Measurements from ENCODE around the gene HEPN1.

Gene HEPN1

GRCh38 chr11:124896821-124897391, 22.1 kb upstream of the HEPN1 start:
- DNase-seq (ENCODE audit: insufficient read length, low spot score) (no peak), FAIRE-seq (no peak)
- TF ChIP-seq POLR2AphosphoS5 (IDR thresholded peaks at IDR 0.05; ENCODE audit: low read depth, low read length) (no peak), PAX5 (IDR thresholded peaks at IDR 0.05; ENCODE audit: insufficient read depth, low read length, severe bottlenecking) (no peak), POLR2A (IDR thresholded peaks at IDR 0.05; ENCODE audit: low read depth, low read length) (no peak), TAF1 (IDR thresholded peaks at IDR 0.05; ENCODE audit: low read depth, low read length) (no peak), SPI1 (IDR thresholded peaks at IDR 0.05; ENCODE audit: low read depth, low read length) (no peak), POU2F2 (IDR thresholded peaks at IDR 0.05; ENCODE audit: low read depth, low read length) (no peak)

- no peak for TF ChIP-seq SPI1 (IDR thresholded peaks at IDR 0.05; ENCODE audit: low read depth, low read length)
- no peak for TF ChIP-seq POU2F2 (IDR thresholded peaks at IDR 0.05; ENCODE audit: low read depth, low read length)
- no peak for TF ChIP-seq POLR2A (IDR thresholded peaks at IDR 0.05; ENCODE audit: low read depth, low read length)
- FAIRE-seq (no peak), DNase-seq (ENCODE audit: insufficient read length, low spot score) (no peak)
Observed at GRCh38 chr11:124897674-124898262, 21.3 kb upstream of the HEPN1 start, which contains the start of gene ROBO4. Gene ROBO4, minus strand, starts transcription at chr11:124897865. Its CDS starts 70 bp downstream, at chr11:124897795.

- TF ChIP-seq POLR2AphosphoS5 (IDR thresholded peaks at IDR 0.05; ENCODE audit: low read depth, low read length) (no peak), PAX5 (IDR thresholded peaks at IDR 0.05; ENCODE audit: insufficient read depth, low read length, severe bottlenecking) (no peak), SPI1 (IDR thresholded peaks at IDR 0.05; ENCODE audit: low read depth, low read length) (no peak), POU2F2 (IDR thresholded peaks at IDR 0.05; ENCODE audit: low read depth, low read length) (no peak), POLR2A (IDR thresholded peaks at IDR 0.05; ENCODE audit: low read depth, low read length) (no peak), TAF1 (IDR thresholded peaks at IDR 0.05; ENCODE audit: low read depth, low read length) (no peak)
- FAIRE-seq (no peak), DNase-seq (ENCODE audit: insufficient read length, low spot score) (no peak)
Observed at GRCh38 chr11:124898263-124898680, 20.8 kb upstream of the HEPN1 start.

- FAIRE-seq (no peak), DNase-seq (ENCODE audit: insufficient read length, low spot score) (no peak)
- TF ChIP-seq POLR2AphosphoS5 (IDR thresholded peaks at IDR 0.05; ENCODE audit: low read depth, low read length): no peak
- no peak for TF ChIP-seq POLR2A (IDR thresholded peaks at IDR 0.05; ENCODE audit: low read depth, low read length)
- TF ChIP-seq PAX5 (IDR thresholded peaks at IDR 0.05; ENCODE audit: insufficient read depth, low read length, severe bottlenecking): no peak
- no peak for TF ChIP-seq POU2F2 (IDR thresholded peaks at IDR 0.05; ENCODE audit: low read depth, low read length)
- TF ChIP-seq SPI1 (IDR thresholded peaks at IDR 0.05; ENCODE audit: low read depth, low read length): no peak
- TF ChIP-seq TAF1 (IDR thresholded peaks at IDR 0.05; ENCODE audit: low read depth, low read length): no peak
Observed at GRCh38 chr11:124898711-124899110, 20.3 kb upstream of the HEPN1 start.

GRCh38 chr11:124899383-124900145, 19.5 kb upstream of the HEPN1 start:
- DNase-seq (ENCODE audit: insufficient read length, low spot score) (no peak), FAIRE-seq (no peak)

GRCh38 chr11:124900464-124900863, 18.6 kb upstream of the HEPN1 start:
- DNase-seq (ENCODE audit: insufficient read length, low spot score) (no peak), FAIRE-seq (no peak)
- TF ChIP-seq TAF1 (IDR thresholded peaks at IDR 0.05; ENCODE audit: low read depth, low read length) (no peak), POLR2A (IDR thresholded peaks at IDR 0.05; ENCODE audit: low read depth, low read length) (no peak), SPI1 (IDR thresholded peaks at IDR 0.05; ENCODE audit: low read depth, low read length) (no peak), POU2F2 (IDR thresholded peaks at IDR 0.05; ENCODE audit: low read depth, low read length) (no peak), POLR2AphosphoS5 (IDR thresholded peaks at IDR 0.05; ENCODE audit: low read depth, low read length) (no peak), PAX5 (IDR thresholded peaks at IDR 0.05; ENCODE audit: insufficient read depth, low read length, severe bottlenecking) (no peak)

More at GRCh38 chr11:124899383-124900145, 19.5 kb upstream of the HEPN1 start:
- TF ChIP-seq TAF1 (IDR thresholded peaks at IDR 0.05; ENCODE audit: low read depth, low read length) (no peak), POU2F2 (IDR thresholded peaks at IDR 0.05; ENCODE audit: low read depth, low read length) (no peak), PAX5 (IDR thresholded peaks at IDR 0.05; ENCODE audit: insufficient read depth, low read length, severe bottlenecking) (no peak), POLR2A (IDR thresholded peaks at IDR 0.05; ENCODE audit: low read depth, low read length) (no peak), POLR2AphosphoS5 (IDR thresholded peaks at IDR 0.05; ENCODE audit: low read depth, low read length) (no peak), SPI1 (IDR thresholded peaks at IDR 0.05; ENCODE audit: low read depth, low read length) (no peak)

GRCh38 chr11:124902616-124903015, 16.4 kb upstream of the HEPN1 start:
- no peak for TF ChIP-seq POU2F2 (IDR thresholded peaks at IDR 0.05; ENCODE audit: low read depth, low read length)
- TF ChIP-seq POLR2A (IDR thresholded peaks at IDR 0.05; ENCODE audit: low read depth, low read length): no peak
- TF ChIP-seq SPI1 (IDR thresholded peaks at IDR 0.05; ENCODE audit: low read depth, low read length): no peak
- no peak for TF ChIP-seq POLR2AphosphoS5 (IDR thresholded peaks at IDR 0.05; ENCODE audit: low read depth, low read length)
- TF ChIP-seq PAX5 (IDR thresholded peaks at IDR 0.05; ENCODE audit: insufficient read depth, low read length, severe bottlenecking): no peak
- TF ChIP-seq TAF1 (IDR thresholded peaks at IDR 0.05; ENCODE audit: low read depth, low read length): no peak
- no peak for DNase-seq (ENCODE audit: insufficient read length, low spot score)
- no peak for FAIRE-seq

GRCh38 chr11:124915541-124916369, 3.3 kb upstream of the HEPN1 start:
- FAIRE-seq: no peak
- no peak for DNase-seq (ENCODE audit: insufficient read length, low spot score)
- TF ChIP-seq POU2F2 (IDR thresholded peaks at IDR 0.05; ENCODE audit: low read depth, low read length): no peak
- no peak for TF ChIP-seq SPI1 (IDR thresholded peaks at IDR 0.05; ENCODE audit: low read depth, low read length)
- no peak for TF ChIP-seq PAX5 (IDR thresholded peaks at IDR 0.05; ENCODE audit: insufficient read depth, low read length, severe bottlenecking)
- no peak for TF ChIP-seq POLR2AphosphoS5 (IDR thresholded peaks at IDR 0.05; ENCODE audit: low read depth, low read length)
- no peak for TF ChIP-seq TAF1 (IDR thresholded peaks at IDR 0.05; ENCODE audit: low read depth, low read length)
- no peak for TF ChIP-seq POLR2A (IDR thresholded peaks at IDR 0.05; ENCODE audit: low read depth, low read length)
